HAP-1 (cell line): ENCODE results near the gene TTLL12.
A peak's percentile ranks its signal among the peaks of the same experiment; 100 is the strongest.

Experiments used
- DNase-seq, 2 experiments: peaks; one replicate each; pipeline ENCODE4 v3.0.0-alpha.2; 2016 to 2020; ENCODE audit warnings: low spot score in 2 of 2
- H3K27me3 ChIP-seq: fragments of 250-450 bp; sonication (Bioruptor Pico); 2 replicates; pipeline ENCODE4 v1.5.1; 2020; ENCODE audit warnings: low read depth, mild to moderate bottlenecking, moderate library complexity
- H3K36me3 ChIP-seq: fragments of 250-450 bp; sonication (Bioruptor Pico); replicated peaks from 2 replicates; pipeline ENCODE4 v1.5.1; 2020; ENCODE audit warnings: mild to moderate bottlenecking
- H3K4me1 ChIP-seq: fragments of 250-450 bp; sonication (Bioruptor Pico); 2 replicates; pipeline ENCODE4 v1.5.1; 2020; ENCODE audit warnings: mild to moderate bottlenecking
- H3K4me3 ChIP-seq: fragments of 250-450 bp; sonication (Bioruptor Pico); 2 replicates; pipeline ENCODE4 v1.5.1; 2020; ENCODE audit warnings: mild to moderate bottlenecking, moderate library complexity
- H3K9me3 ChIP-seq: fragments of 250-450 bp; sonication (Bioruptor Pico); 2 replicates; pipeline ENCODE4 v1.5.1; 2020; ENCODE audit warnings: mild to moderate bottlenecking, moderate library complexity
- in situ Hi-C: fragments of 300-500 bp; cut with MboI; formaldehyde crosslinking; loops from 3 replicates; pipeline ENCODE4 v1.14.3; 2020; ENCODE audit warnings: low sequenced_read_pairs, inconsistent platforms, mixed read lengths

TTLL12 gene

DNA sequence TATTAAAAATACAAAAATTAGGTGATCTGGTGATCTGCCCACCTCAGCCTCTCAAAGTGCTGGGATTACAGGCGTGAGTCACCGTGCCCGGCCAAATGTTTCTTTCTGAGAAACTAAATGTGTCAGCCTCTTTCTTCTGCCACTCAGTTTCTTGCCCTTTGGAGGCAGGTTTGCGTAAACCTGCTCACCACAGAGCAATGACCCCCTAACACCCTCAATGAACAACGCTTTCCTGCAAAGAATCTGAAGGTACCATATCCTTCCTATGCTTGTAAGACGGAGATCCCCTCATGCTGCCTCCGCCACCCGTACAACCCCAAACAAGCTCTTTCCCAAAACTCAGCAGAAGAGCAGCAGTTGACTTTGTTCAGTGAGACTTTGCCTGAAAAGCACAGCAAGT is 38.7 kb upstream of the TTLL12 start:
- in situ Hi-C loops, result no loop called here
- H3K4me1 ChIP-seq, result no peaks in the 10 kb centered on the region
- DNase-seq, result no peak
- H3K9me3 ChIP-seq, result no peaks in the 10 kb centered on the region
- H3K4me3 ChIP-seq, result no peak overlapping the region
- no peaks in the 10 kb centered on the region for H3K36me3 ChIP-seq
- H3K27me3 ChIP-seq, result no peaks in the 10 kb centered on the region

DNA sequence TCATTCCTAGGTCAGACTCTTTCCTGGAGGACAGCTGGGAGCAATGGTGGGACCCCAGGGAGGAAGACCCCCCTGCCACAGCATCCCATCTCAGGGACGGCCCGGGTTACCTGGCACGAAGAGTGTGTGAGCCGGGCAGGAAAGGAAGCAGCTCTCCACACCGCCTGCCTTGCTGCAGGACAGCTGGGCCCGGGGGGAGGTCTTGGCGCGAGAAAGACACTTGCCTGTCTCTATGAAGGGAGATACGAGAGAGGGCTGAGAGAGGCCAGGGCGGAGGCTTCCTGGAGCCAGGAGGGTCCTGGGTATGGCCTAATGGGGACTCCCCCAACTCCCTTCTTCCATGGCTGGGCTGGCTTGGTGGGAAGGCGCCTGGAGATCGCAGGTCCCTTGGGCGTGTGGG is 36.1 kb upstream of the TTLL12 start:
- no peak for DNase-seq
- Histone ChIP-seq H3K36me3 (no peaks in the 10 kb centered on the region), H3K4me1 (no peaks in the 10 kb centered on the region), H3K27me3 (no peaks in the 10 kb centered on the region), H3K9me3 (no peaks in the 10 kb centered on the region), H3K4me3 (no peak overlapping the region)
- in situ Hi-C loops, result no loop called here

DNA sequence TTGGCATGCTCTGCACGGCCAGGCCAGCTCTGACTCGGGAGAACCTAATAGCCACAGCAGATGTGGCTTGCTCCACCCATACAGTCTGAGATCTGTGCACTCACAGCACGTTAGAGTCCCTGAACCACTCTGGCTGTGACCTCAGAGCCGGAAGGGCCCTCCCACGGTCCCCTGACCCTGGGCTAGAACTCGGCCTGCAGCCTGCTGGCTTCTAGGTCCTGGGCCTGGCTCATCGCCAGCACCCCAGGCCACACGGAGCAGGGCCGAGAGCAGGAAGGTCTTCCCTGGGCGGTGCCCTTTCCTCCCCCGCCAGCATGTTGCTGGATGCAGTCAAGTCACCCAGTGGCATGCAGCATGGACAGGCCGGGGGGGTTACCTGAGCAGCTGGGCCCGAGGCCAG is 35.3 kb upstream of the TTLL12 start:
- Histone ChIP-seq H3K4me3 (no peak overlapping the region), H3K4me1 (no peaks in the 10 kb centered on the region), H3K27me3 (no peaks in the 10 kb centered on the region), H3K36me3 (no peaks in the 10 kb centered on the region), H3K9me3 (no peaks in the 10 kb centered on the region)
- no peak for DNase-seq
- in situ Hi-C loops, result no loop called here

DNA sequence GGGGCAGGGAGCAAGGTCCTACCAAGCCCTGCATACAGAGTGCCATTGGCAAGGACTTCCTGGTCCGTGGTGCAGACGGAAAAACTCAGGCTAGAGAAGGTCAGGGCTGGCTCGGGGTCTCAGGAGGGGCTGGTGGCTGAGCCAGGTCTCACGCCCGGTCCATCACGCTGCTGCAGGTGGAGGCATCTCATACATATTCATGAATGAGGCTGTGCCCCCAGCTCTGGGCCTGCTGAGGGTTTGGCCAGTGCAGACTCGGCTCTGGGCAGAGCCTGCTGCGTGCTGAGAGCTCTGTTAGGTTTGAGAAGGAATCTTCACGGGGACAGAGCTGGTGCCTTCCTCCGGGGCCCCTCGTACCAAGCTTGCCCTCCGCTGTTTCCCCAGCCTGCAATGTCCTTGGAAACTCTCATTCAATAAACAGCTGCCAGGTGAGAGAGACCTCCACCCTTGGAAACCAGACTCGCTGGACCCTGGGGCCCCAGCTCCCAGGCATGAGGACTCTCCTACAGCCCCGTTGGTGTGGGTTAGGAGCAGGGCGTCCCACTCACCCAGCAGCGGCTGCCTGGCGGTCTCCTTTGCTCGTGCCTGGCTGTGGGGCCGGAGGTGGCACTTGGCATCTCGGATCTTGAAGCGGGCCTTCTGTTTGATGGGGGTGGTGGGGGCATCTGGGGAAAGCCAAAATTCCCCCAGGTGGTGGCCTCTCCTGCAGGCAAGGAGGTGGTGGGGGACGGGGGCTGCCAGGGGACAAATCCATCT is 33.9 kb upstream of the TTLL12 start:
- no peaks in the 10 kb centered on the region for H3K36me3 ChIP-seq
- no peak overlapping the region for H3K4me3 ChIP-seq
- no peak for DNase-seq
- H3K9me3 ChIP-seq, result no peaks in the 10 kb centered on the region
- in situ Hi-C loops, result no loop called here
- H3K4me1 ChIP-seq, result no peaks in the 10 kb centered on the region
- no peaks in the 10 kb centered on the region for H3K27me3 ChIP-seq

DNA sequence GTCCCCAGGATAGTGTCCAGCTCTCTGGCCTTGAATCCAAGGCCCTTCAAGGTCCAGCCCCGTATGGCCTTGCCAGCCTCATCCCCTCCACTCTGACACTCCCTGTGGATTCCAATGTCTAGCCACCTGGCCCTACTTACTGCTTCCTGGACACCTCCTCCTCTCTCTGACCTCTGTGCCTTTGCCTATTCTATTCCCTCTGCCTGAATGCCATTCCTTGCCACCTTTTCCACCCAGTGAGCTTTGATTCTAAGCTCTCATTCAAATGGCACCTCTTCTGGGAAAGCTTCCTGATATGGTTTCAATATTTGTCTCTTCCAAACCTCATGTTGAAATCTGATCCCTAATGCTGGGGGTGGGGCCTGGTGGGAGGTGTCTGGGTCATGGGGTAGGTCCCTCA is 31.9 kb upstream of the TTLL12 start:
- in situ Hi-C loops, result no loop called here
- Histone ChIP-seq H3K4me1 (no peaks in the 10 kb centered on the region), H3K27me3 (no peaks in the 10 kb centered on the region), H3K4me3 (no peak overlapping the region), H3K9me3 (no peaks in the 10 kb centered on the region), H3K36me3 (no peaks in the 10 kb centered on the region)
- DNase-seq, result no peak

DNA sequence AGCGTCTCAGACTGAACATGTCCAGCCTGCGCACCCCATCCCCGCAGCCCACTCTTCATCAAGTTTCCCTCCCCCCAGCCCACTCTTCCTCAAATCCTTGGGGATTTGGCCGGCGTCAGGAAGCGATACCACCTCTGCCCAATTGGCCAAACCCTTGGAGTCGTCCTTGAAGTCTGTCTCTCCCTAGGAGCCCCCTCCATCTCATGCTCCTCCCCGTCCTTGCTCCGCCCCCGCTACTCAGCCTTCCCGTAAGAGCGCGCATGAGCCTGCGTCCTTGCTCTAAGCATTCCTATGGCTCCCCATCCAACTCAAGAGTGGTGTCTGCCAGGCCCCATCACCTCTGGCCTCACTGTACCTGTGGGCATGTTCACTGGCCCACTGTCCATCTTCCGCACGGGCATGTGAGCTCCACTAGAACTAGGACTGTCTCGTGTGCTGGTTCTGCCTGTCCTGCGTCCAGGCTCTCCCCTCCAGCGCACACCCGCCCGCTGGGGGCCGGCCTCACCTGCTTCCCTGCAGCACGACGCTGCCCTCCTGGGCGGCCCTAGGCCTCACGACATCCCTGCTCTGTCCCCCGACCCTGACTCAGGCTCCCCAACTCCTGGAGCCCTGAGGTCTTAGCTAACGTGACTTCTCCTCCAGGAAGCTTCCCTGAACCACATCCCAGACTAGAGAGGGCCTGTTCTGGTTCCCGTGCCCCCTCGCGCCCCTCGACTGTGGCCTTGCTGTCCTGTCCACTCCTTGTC is 30.5 kb upstream of the TTLL12 start:
- no peak for DNase-seq
- Histone ChIP-seq H3K27me3 (no peaks in the 10 kb centered on the region), H3K9me3 (no peaks in the 10 kb centered on the region), H3K4me1 (no peaks in the 10 kb centered on the region), H3K36me3 (no peaks in the 10 kb centered on the region), H3K4me3 (no peak overlapping the region)
- in situ Hi-C loops, result no loop called here

DNA sequence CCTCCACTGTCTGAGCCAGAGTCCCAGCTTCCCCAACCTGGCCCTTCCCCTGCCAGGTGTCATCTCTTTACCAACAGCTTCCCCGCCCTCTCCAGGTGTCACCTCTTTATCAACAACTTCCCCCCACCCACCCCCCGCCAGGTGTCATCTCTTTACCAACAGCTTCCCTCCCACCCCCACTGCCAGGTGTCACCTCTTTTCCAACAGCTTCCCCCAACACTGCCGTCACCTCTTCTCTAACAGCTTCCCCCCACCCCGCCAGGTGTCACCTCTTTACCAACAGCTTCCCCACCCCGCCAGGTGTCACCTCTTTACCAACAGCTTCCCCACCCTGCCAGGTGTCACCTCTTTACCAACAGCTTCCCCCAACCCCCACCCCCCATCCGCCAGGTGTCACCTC is 29.8 kb upstream of the TTLL12 start:
- H3K4me3 ChIP-seq, result no peak overlapping the region
- no peaks in the 10 kb centered on the region for H3K36me3 ChIP-seq
- H3K9me3 ChIP-seq, result no peaks in the 10 kb centered on the region
- in situ Hi-C loops, result no loop called here
- H3K27me3 ChIP-seq, result no peaks in the 10 kb centered on the region
- no peaks in the 10 kb centered on the region for H3K4me1 ChIP-seq
- DNase-seq, result no peak

DNA sequence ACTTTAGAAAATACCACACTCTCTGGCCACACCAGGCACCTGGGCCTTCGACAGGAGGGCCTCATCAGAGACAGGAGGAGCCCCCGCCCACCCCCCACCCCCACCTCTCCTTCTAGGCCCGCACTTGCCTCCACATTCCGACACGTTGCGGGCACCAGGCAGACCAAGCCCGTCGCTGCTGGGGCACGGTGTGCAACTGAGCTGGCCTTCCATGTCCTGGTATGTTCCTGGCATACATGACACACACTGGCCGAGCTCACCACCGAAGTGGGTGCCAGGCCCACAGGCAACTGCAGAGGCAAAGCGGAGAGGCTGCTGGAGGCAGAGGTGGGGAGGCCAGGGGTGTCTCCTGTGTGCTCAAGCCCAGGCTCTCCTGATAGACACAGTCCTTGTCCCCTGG is 27.0 kb upstream of the TTLL12 start:
- Histone ChIP-seq H3K36me3 (no peaks in the 10 kb centered on the region), H3K4me3 (no peak overlapping the region), H3K27me3 (no peaks in the 10 kb centered on the region), H3K9me3 (no peaks in the 10 kb centered on the region), H3K4me1 (no peaks in the 10 kb centered on the region)
- in situ Hi-C loops, result no loop called here
- no peak for DNase-seq

DNA sequence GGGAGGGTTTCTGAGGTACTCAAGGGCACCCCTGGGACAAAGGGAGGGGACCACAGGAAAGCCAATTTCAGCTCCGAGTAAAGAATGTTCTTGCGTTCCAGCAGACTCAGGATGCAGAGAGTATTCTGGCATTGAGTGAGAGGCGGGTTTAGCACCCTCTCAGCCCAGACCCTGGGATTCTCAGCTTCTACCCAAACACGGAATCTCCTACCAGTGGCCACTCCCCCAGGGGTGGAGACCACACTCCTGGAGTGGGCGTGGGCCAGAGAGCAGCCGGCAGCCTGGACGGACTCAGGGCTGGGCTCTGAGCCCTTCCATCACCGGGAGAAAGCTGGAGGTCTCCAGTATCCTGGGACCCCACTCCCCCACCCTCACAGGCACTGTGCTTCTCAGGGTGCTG is 26.1 kb upstream of the TTLL12 start:
- in situ Hi-C loops, result no loop called here
- Histone ChIP-seq H3K9me3 (no peaks in the 10 kb centered on the region), H3K4me1 (no peaks in the 10 kb centered on the region), H3K4me3 (no peak overlapping the region), H3K27me3 (no peaks in the 10 kb centered on the region), H3K36me3 (no peaks in the 10 kb centered on the region)
- DNase-seq, result peak in 1 of 2 experiments; percentile 60

DNA sequence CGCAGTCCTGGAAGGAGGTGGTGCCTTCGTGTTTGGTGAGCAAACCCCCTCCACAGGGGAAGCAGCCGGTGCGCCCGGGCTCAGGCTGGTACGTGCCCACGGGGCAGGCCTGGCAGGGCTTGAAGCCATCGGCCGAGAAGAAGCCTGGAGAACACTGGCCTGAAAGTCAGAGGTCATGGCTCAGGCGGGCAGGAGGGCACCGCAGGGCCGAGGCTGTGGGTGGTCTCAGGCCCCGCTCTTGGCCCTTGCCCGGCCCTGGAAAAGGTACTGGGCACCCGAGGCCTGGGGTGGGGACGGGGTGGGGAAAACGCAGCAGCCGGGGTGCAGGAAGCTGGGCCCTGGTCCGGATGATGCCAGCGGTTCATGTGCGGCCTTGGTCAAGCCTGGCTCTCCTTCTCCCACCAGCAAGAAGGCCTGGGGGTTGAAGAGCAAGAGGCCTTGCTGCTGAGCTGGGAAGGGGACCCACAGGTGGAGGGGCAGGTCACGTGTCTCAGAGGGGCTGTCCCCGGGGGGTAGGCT is 25.6 kb upstream of the TTLL12 start:
- H3K27me3 ChIP-seq, result no peaks in the 10 kb centered on the region
- H3K4me1 ChIP-seq, result no peaks in the 10 kb centered on the region
- no peaks in the 10 kb centered on the region for H3K9me3 ChIP-seq
- in situ Hi-C loops, result no loop called here
- DNase-seq, result no peak
- H3K36me3 ChIP-seq, result no peaks in the 10 kb centered on the region
- no peak overlapping the region for H3K4me3 ChIP-seq

DNA sequence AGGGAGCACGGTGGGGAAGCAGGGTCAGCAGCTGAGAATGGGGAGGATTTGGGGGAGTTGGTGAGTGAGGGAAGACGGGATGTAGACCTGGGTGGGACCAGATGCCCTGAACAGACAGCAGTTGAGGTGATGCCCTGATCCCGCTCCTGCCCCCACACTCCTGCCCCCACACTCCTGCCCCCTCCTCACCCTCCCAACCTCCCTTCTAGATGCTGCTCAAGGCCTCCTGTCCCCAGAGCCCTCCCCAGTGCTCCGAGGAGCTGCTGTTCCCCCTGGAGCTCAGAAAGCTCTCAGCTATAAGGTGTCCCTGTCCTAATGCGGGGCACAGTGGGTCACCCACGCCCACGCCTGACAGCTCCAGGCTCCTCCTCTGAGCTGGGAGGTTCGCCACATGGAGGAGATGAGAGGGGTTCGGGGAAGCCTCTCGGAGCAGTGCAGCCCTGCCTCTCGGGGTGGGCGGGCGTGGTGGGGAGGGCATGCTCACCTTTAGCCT is 25.1 kb upstream of the TTLL12 start:
- Histone ChIP-seq H3K27me3 (no peaks in the 10 kb centered on the region), H3K9me3 (no peaks in the 10 kb centered on the region), H3K36me3 (no peaks in the 10 kb centered on the region), H3K4me1 (no peaks in the 10 kb centered on the region), H3K4me3 (no peak overlapping the region)
- no peak for DNase-seq
- in situ Hi-C loops, result no loop called here

DNA sequence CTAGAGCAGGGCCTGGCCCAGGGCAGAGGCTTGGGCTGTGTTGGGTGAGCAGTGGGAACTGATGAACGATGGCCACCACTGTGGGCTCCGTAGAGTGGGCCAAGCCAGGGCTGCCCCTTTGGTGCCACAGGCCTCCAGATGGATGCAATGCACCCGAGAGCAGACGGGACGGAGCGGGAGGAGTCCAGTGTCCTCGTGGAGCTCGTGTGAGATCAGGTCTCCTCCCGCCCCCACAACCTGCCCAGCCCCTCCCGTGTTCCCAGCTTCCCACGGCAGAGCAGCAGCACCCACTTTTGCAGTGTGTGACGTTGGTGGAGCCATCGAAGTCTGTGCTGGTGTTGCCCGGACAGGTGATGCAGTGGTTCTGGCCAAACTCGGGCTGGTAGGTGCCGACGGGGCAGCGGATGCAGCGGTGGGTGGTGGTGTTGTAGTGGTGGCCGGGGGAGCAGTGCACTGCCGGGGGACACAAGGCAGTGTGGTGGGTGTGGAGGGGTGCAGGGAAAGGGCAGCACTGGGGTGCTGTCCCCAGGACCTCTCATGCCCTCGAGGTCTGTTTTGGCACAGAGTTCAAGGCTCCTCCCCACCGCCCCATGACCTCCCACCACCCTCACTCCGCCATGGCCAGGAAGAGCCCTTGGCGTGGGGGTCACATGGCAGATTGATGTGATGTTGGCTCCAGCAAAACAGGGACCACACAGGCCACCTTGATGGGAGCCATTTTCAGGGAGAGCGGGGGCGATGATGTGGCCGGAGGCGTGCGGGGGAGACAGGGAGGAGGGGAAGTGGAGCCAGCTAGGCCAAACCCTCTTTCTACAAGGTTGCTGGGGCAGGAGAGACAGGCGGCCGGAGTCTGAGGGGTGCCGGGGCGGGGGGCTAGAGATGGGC is 23.9 kb upstream of the TTLL12 start:
- Histone ChIP-seq H3K4me1 (no peaks in the 10 kb centered on the region), H3K4me3 (no peak overlapping the region), H3K27me3 (no peaks in the 10 kb centered on the region), H3K36me3 (no peaks in the 10 kb centered on the region), H3K9me3 (no peaks in the 10 kb centered on the region)
- DNase-seq, result no peak
- in situ Hi-C loops, result no loop called here

DNA sequence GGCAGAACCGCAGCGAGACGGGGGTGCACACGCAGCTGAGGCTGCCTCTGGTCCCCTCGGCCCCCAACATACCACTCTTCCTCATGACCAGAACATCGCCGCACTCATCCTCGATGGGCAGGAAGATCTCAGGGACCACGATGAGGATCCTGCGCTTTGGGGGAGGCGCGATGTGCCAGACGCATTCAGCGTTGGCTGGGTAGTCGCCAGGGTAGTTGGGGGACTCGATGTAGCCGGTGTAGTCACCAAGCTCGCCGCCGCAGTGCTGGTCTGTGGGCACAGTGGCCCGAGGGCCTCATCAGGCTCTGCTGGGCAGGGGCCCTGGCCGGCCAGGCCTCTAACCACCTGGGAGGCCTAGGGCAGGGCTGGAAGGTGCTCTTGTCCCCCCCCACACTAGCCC is 23.0 kb upstream of the TTLL12 start:
- in situ Hi-C loops, result no loop called here
- Histone ChIP-seq H3K4me3 (no peak overlapping the region), H3K27me3 (no peaks in the 10 kb centered on the region), H3K9me3 (no peaks in the 10 kb centered on the region), H3K36me3 (no peaks in the 10 kb centered on the region), H3K4me1 (no peaks in the 10 kb centered on the region)
- DNase-seq, result no peak

DNA sequence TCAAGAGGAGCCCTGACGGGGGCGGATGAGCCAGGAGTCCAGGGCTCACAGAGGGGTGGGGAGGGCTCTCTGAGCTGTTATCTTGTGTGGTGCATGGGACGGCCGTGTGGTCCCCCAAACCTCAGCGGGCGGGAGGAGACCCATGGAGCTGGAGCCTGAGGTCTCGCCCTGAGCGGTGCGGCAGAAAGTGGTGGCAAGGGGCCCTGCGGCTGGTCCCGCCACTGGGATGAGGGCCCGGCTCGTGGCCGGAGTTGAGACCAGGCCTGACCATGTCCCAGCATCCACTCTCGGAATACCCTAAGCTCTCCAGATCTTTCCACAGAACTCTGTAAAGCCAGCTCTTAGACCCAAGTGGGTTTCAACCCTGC is 22.6 kb upstream of the TTLL12 start:
- no peak overlapping the region for H3K4me3 ChIP-seq
- no peak for DNase-seq
- no peaks in the 10 kb centered on the region for H3K4me1 ChIP-seq
- in situ Hi-C loops, result no loop called here
- no peaks in the 10 kb centered on the region for H3K36me3 ChIP-seq
- H3K27me3 ChIP-seq, result no peaks in the 10 kb centered on the region
- H3K9me3 ChIP-seq, result no peaks in the 10 kb centered on the region
